Vagina (tissue), 2 donors: Measurements from ENCODE around the gene CD33.

ENCODE experiments used
- CTCF ChIP-seq, 3 experiments: fragments of 450-650 bp in 2 of 3; fragments of 200-600 bp in 1 of 3; sonication (generic) in 1 of 3; IDR thresholded peaks; one replicate each; pipeline ENCODE4 v1.5.1; 2017 to 2019; ENCODE audit warnings: antibody characterized with exemption in 3 of 3, mild to moderate bottlenecking in 2 of 3, moderate library complexity in 2 of 3
- POLR2A ChIP-seq, 2 donors: fragments of 450-650 bp; IDR thresholded peaks; one replicate each; pipeline ENCODE4 v1.6.1; 2017; ENCODE audit warnings: antibody characterized with exemption in 2 of 2, mild to moderate bottlenecking in 2 of 2, moderate library complexity in 2 of 2
- POLR2AphosphoS5 ChIP-seq, 2 donors: sonication (generic); formaldehyde crosslinking; IDR thresholded peaks; one replicate each; pipeline ENCODE4 v1.9.0; 2017; ENCODE audit warnings: antibody characterized with exemption in 2 of 2, mild to moderate bottlenecking in 2 of 2, low read depth in 1 of 2; ENCODE audit not compliant: insufficient read depth in 1 of 2

DNA sequence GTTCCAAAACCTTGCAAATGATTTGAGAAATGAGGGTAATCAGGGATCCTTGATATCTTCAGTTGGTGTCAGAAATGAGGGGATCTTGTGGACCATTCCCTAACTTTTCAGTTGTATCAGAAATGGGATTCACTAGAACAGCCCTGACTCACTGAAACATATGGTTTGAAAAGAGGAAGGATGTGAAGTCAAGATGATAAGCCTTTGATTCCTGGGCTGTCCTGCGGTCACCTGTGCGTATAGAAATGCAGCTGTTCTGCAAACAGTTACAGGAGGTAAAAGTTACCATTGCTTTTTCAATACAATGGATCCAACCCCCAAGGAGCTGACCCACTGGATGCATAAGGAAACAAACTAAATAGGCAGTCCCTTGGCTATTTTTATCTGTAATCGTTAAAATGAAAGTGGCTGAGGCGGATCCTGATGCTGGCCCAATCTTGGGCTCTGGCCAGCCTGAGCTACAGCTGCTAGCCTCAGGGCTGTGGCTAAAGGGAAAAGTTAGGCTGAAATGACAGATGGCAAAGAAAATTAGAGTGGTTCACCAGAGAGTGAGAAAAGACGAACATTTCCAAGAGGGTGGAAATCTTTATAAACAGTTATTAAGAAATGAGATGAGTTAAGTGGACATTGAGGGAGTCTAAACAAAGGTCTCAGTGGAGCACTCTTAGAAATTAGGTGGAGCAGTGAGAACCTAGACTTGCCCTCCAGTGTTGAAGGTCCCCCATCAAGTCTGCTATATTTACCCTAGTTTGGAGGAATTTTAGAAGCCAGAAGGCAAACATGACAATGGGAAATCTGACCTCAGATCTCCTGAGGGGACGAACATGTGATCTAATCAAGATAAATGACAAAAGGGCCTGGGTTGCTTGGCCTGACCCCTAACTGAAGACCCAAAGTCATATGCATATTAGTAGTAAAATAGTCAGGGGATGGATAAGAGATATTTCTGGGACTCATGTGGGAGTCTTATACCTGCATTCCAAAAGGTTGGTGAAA lies 33.6 kb downstream of the CD33 start:
- no peak for TF ChIP-seq CTCF (IDR thresholded peaks at IDR 0.05)
- TF ChIP-seq POLR2AphosphoS5 (IDR thresholded peaks at IDR 0.05; ENCODE audit: insufficient read depth in 1 of 2, low read depth in 1 of 2) = no peak
- no peak for TF ChIP-seq POLR2A (IDR thresholded peaks at IDR 0.05)
